ENCODE data around the gene PPHLN1.

DNA sequence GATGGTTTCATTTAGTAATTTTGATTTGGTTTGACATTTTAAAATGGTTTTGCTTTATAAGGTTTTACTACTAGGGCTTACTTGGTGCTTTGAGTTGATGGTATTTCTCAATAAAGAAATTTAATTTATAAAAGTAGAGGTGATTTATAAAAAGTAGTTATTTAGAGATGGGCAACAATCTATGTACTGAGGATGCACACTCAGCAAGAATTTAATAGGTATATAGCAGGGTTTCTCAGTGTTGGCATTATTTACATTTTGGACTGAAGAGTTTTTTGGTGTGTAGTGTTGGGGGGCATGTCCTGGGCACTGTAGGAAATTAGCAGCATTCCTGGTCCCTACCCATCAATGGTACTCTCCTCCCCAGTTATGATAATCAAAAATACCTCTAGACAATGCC is 47.7 kb downstream of the PPHLN1 start:
- TF ChIP-seq ZFP3 (CRISPR knock-in tag; IDR thresholded peaks at IDR 0.05): no peak
- no peak for TF ChIP-seq ZFP30 (CRISPR knock-in tag; IDR thresholded peaks at IDR 0.05)

All from SK-N-SH treated with all-trans-retinoic acid at 6 μM for 48 hours (cell line).